Cardiac muscle cell (in vitro differentiated cells and primary cell): ENCODE results near the gene C3orf38. TPM values are rescaled to one million over a fixed set of nuclear protein-coding genes. Genes with fewer than 3 reads are reported as not detected.

Experiments used
- DNase-seq, 2 donors: peaks; one replicate each; pipeline versions ENCODE4 v3.0.0 to v3.0.0-alpha.2; 2010 to 2017; ENCODE audit warnings: low read depth in 1 of 2, low spot score in 1 of 2
- H3K27ac ChIP-seq: fragments of 200-600 bp; sonication (generic); 2 replicates; pipeline ENCODE4 v1.5.1; 2016
- H3K27me3 ChIP-seq: fragments of 200-600 bp; sonication (generic); 2 replicates; pipeline ENCODE4 v1.6.0; 2016; ENCODE audit warnings: control low read depth
- H3K36me3 ChIP-seq: fragments of 200-600 bp; sonication (generic); 2 replicates; pipeline ENCODE4 v1.5.1; 2016; ENCODE audit warnings: control low read depth
- H3K4me1 ChIP-seq: fragments of 200-600 bp; sonication (generic); 2 replicates; pipeline ENCODE4 v1.8.1; 2017; ENCODE audit warnings: low read depth, mild to moderate bottlenecking, mixed run types
- H3K4me3 ChIP-seq: fragments of 200-600 bp; sonication (generic); 2 replicates; pipeline ENCODE4 v1.5.1; 2016; ENCODE audit warnings: mild to moderate bottlenecking
- H3K9me3 ChIP-seq: fragments of 200-600 bp; sonication (generic); 2 replicates; pipeline ENCODE4 v1.5.1; 2017; ENCODE audit warnings: low read depth, mild to moderate bottlenecking, control low read depth
- polyA plus RNA-seq: library from polyadenylated mRNA; unstranded; fragments of >200 nt; fragmentation: Nextera tagmentation; extraction: Ambion mirVana; gene quantifications from 2 replicates; pipeline ENCODE4 v1.2.1, GENCODE V29; 2016
- total RNA-seq: library from RNA; depleted of rRNA; stranded (reverse); fragments of >200 nt; gene quantifications from 2 replicates; pipeline ENCODE4 v1.2.3, GENCODE V29; 2016
- TF ChIP-seq, protein P1 (sequence below): IDR thresholded peaks from 2 replicates; pipeline ENCODE4 v1.5.1; 2012; ENCODE audit warnings: low read depth, mild to moderate bottlenecking, low read length

C3orf38 gene
- total and polyA plus RNA-seq, 2 experiments from 2014 or later, result 20.3 to 22.3 TPM

DNA sequence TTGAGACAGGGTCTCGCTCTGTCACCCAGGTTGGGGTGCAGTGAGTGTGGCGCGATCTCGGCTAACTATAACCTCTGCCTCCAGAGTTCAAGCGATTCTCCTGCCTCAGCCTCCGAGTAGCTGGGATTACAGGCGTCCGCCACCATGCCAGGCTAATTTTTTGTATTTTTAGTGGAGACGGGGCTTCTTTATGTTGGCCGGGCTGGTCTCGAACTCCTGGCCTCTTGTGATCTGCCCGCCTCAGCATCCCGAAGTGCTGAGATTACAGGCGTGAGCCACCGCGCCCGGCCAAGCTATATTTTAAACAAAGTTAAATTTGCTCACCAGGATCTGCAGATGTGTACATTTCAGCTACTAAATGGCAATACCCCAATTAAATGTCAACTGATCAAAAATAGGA is 1.1 kb upstream of the C3orf38 start:
- no peaks in the 10 kb centered on the region for H3K9me3 ChIP-seq
- H3K4me1 ChIP-seq, result peaks cover 7% of the 10 kb centered on the region
- H3K27me3 ChIP-seq, result no peaks in the 10 kb centered on the region
- TF ChIP-seq, protein P1, sequence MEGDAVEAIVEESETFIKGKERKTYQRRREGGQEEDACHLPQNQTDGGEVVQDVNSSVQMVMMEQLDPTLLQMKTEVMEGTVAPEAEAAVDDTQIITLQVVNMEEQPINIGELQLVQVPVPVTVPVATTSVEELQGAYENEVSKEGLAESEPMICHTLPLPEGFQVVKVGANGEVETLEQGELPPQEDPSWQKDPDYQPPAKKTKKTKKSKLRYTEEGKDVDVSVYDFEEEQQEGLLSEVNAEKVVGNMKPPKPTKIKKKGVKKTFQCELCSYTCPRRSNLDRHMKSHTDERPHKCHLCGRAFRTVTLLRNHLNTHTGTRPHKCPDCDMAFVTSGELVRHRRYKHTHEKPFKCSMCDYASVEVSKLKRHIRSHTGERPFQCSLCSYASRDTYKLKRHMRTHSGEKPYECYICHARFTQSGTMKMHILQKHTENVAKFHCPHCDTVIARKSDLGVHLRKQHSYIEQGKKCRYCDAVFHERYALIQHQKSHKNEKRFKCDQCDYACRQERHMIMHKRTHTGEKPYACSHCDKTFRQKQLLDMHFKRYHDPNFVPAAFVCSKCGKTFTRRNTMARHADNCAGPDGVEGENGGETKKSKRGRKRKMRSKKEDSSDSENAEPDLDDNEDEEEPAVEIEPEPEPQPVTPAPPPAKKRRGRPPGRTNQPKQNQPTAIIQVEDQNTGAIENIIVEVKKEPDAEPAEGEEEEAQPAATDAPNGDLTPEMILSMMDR, result no peak
- H3K4me3 ChIP-seq, result peak overlapping the region; percentile 55
- no peaks in the 10 kb centered on the region for H3K36me3 ChIP-seq
- no peak for DNase-seq
- H3K27ac ChIP-seq, result no peak overlapping the region

DNA sequence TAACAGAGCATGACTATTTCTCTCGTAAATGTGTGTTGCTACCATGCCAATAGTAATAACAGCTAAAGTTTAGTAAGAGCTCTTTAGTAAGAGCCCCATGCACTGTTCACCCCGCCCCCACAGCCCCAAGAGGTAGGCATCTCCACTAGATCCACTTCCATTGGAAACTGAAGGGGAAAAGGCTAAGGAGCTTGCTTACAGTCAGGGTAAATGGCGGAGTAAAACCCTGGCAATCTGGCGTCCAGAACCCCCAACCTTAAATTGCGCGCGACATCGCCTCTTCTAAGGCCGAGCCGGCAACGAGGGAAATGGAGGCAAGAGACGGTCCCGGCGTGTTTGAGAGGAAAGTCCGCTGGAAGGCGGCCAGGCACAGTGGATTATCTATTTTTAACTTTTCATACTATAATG is 654 bp upstream of the C3orf38 start:
- Histone ChIP-seq H3K27ac (peak overlapping the region; percentile 83), H3K36me3 (peaks cover 4% of the 10 kb centered on the region), H3K9me3 (no peaks in the 10 kb centered on the region), H3K4me1 (peaks cover 7% of the 10 kb centered on the region), H3K4me3 (peak overlapping the region; percentile 55), H3K27me3 (no peaks in the 10 kb centered on the region)
- no peak for DNase-seq
- TF ChIP-seq, protein P1, result no peak

DNA sequence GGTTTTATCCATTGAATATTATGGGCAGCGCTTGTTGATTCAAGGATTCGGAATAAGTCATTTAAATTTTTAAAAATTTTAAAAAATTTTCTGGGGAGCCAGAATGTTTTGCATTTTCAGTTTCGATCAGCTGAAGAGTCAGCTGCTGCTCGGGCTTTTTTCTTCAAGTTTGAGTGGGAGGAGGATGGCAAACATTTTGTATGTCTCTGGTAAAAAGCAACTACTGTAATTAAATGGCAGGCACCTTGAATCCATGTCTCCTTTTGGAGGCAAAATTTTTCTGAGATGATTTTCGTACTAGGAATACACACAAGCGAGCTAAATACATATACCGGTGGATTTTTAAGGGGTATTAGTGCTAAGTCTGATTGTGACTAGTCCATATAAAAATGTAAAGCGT is 612 bp downstream of the C3orf38 start:
- TF ChIP-seq, protein P1, result no peak
- DNase-seq, result peak in 1 of 2 donors; percentile 25
- no peaks in the 10 kb centered on the region for H3K27me3 ChIP-seq
- H3K4me1 ChIP-seq, result peaks cover 7% of the 10 kb centered on the region
- H3K9me3 ChIP-seq, result no peaks in the 10 kb centered on the region
- peaks cover 11% of the 10 kb centered on the region for H3K36me3 ChIP-seq
- peak overlapping the region; percentile 55 for H3K4me3 ChIP-seq
- peak overlapping the region; percentile 83 for H3K27ac ChIP-seq

DNA sequence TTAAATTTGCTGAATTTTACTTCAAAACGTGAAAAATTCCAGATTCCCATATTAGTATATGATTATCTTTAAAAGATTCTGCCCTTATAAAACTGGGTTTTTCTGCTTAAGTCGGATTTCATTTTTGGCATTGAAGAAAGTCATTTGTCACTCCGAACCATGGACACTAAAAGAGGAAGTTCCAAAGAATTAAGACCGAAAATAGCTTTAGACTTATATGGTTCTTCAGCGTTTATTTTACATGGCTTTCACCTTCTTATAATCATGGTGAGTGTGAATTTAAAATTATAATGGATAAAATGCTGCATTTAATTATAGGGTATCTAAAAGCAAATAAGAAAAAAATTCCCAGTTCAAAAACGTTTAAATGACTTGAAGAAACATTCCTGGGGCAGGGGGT is 1.0 kb downstream of the C3orf38 start:
- TF ChIP-seq, protein P1, result no peak
- Histone ChIP-seq H3K27me3 (no peaks in the 10 kb centered on the region), H3K9me3 (no peaks in the 10 kb centered on the region), H3K36me3 (peaks cover 14% of the 10 kb centered on the region), H3K4me3 (peak overlapping the region; percentile 55), H3K4me1 (peaks cover 7% of the 10 kb centered on the region), H3K27ac (peak overlapping the region; percentile 83)
- peak in 1 of 2 donors; percentile 6 for DNase-seq

DNA sequence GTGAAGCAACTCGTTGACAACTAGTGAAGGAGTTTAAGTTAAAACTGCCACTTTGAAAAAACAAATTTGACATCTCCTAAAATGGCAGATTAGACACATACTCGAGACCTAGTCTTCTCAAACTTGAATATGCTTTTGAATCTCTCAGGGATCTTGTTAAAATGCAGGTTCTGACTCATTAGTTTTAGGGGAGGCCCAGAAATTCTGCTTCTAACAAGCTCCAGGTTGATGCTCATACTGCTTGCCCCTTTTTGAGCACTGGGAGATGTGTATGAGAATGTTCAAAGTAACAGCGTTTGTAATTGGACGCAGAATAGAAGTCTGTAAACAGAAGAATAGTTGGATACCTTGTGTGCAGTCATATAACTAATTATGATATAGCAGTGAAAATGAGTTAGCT is 1.6 kb downstream of the C3orf38 start:
- Histone ChIP-seq H3K27ac (no peak overlapping the region), H3K4me3 (peak overlapping the region; percentile 55)

More for the DNA sequence above, 1.6 kb downstream of the C3orf38 start:
- Histone ChIP-seq H3K4me1 (peaks cover 7% of the 10 kb centered on the region), H3K36me3 (peaks cover 20% of the 10 kb centered on the region), H3K27me3 (no peaks in the 10 kb centered on the region), H3K9me3 (no peaks in the 10 kb centered on the region)
- TF ChIP-seq, protein P1, result no peak
- DNase-seq, result no peak
